T-helper 1 cell treated with Interleukin-12 subunit alpha and Interleukin-12 subunit beta and Interleukin-4 antibody, amounts not matched to agents 30 ng/mL and 1 ng/mL, for 36 hours (primary cell): ENCODE results near the gene LRRC37A2. TPM values are rescaled to one million over a fixed set of nuclear protein-coding genes. Genes with fewer than 3 reads are reported as not detected.
"Not testable (repeated sequence)": the region's sequence is repeated elsewhere in the genome, so short reads cannot be mapped to it uniquely, and the experiment has no call there.

Experiments
- intact Hi-C: fragments of 100-400 bp; cut with micrococcal nuclease; formaldehyde crosslinking; loops from one replicate; pipeline ENCODE4 v1.15.1; 2024
- total RNA-seq: library from RNA; stranded (reverse); gene quantifications from 2 replicates; pipeline ENCODE4 v1.2.3, GENCODE V29; 2022

The LRRC37A2 gene
- 9.1 and 9.6 TPM in 2 replicates for total RNA-seq

GRCh38 chr17:46512168-46512567 is at the start of gene LRRC37A2:
Gene LRRC37A2 (plus strand): TSS chr17:46512468. CDS start chr17:46512713, 245 bp downstream.
- intact Hi-C loops: not testable (repeated sequence)

GRCh38 chr17:46467618-46468017 is 44.6 kb upstream of the LRRC37A2 start:
- intact Hi-C loops: not testable (repeated sequence)

DNA sequence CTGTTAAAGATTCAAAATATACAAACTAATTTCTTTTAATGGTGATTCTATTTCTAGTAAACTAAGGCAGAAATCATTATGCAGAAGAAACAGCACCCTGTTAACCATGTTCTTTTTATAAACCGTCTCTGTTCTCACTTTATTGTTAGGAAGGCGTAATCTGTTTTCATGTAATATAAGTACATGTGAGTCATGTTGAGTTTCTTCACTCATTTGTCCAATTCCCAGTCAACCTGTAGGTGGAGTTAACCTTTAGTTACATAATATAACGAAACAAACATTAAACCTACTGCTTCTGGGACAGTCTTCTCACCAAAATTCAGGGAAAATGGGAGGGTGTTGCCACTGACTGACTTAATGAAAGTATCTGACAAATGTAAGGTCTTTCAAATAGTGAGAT is 37.8 kb upstream of the LRRC37A2 start:
- intact Hi-C loops: not testable (repeated sequence)

DNA sequence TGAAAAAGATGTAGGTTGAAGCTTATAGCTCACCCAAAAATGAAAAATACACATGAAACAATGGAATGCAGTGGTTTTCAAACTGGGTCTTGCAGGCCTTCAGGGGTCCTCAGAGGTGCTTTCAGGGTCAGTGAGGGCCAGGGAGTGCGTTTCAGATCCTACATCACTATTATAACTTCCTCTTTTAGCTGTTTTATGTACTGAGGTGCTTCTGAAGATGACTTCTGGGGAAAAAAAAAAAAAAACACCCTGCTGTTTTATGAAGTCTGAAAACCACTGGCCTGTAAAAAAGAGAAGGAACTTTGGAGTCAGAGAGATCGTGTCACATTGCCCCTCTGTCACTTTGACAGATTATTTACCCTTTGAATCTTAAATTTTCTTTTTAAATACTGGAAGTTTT is 36.7 kb upstream of the LRRC37A2 start:
- intact Hi-C loops: not testable (repeated sequence)

DNA sequence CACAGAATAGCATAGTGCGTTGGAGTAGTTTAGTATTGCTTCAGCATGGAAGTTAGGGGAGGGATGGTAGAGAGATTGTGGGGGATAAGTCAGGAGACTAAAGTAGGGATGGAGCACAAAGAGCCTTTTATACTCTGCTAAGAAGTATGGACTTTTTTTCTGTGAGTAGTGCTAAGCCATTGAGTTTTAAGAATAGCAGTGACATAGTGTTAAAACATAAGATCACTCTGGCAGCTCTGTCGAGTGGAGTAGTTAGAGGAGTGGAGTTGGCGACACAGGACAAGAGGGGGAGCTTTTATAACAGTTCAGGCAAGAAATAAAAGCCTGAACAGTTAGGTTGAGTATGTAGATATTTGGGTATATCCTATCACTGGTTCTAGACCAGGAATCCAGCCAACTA is 33.4 kb upstream of the LRRC37A2 start:
- intact Hi-C loops: not testable (repeated sequence)

- intact Hi-C loops: not testable (repeated sequence)
Measured at GRCh38 chr17:46481310-46481709, 31.0 kb upstream of the LRRC37A2 start.

- intact Hi-C loops: not testable (repeated sequence)
Measured at GRCh38 chr17:46492021-46492420, 20.2 kb upstream of the LRRC37A2 start.

DNA sequence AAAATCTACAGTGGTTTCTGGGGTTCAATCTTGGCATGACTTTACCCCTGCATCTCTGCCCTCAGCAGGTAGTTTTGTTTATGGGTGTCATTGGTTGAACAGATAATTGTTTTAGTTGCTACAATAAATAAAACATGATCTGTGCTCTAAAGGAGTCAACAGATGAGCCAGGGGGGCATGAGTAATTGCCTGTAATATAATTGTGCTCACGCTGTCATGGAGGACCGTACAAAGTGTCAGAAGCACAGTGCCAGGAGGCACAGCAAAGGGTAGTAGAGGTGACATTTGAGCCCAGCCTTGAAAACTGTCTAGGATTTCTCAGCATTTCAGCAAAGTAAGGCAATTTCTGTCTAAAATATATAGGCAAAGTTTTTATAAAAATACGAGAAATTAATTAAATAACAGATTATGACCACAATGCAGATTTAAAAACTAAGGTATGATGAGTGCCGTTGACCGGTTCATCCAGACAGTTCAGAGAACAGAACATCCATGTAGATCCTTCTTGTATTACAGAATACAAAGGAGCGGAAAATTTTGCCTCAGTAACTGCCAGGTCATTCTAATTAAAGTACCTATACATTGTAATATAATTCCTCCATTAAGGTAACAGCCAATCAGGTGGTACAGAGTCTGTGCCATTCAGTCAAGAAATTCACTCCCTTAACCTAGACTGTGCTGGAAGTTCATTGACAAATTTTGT is 12.7 kb upstream of the LRRC37A2 start:
- intact Hi-C loops: not testable (repeated sequence)

DNA sequence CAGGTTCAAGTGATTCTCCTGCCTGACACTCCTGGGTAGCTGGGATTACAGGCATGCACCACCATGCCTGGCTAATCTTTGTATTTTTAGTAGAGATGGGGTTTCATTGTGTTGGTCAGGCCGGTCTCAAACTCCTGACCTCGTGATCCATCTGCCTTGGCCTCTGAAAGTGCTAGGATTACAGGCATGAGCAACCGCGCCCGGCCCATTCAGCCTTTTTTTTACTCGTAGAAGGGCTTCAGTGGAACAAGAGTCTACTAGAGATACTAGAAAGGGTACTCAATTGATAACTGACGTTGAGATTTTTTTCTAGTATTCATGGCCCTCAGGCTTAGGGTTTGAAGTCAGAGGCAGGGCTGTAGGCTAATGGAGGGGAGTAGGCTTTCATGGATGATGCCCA is 6.4 kb upstream of the LRRC37A2 start:
- intact Hi-C loops: not testable (repeated sequence)

GRCh38 chr17:46534716-46535115 is 22.4 kb downstream of the LRRC37A2 start:
- intact Hi-C loops: not testable (repeated sequence)

- intact Hi-C loops: not testable (repeated sequence)
Measured at GRCh38 chr17:46548607-46549006, 36.3 kb downstream of the LRRC37A2 start.

GRCh38 chr17:46559155-46559554 is 46.9 kb downstream of the LRRC37A2 start:
- intact Hi-C loops: not testable (repeated sequence)

DNA sequence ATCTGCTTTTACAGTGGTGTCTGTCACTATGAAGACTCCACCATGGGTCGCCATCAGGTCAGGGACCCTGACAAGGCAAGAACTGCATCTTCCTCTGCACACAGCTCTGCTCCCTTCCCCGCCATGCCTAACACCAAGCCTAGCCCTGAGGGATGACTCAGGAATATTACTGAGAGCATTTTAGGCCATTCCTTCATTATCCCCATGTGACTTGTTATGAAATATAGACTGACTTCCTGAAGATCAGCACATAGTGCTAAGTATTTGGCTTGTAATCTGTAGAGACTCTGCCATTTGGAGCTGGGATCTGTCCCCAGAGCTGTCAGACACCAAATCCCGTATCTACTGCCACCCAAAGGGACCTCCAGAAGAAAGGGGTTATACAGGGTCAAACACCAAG is 47.8 kb downstream of the LRRC37A2 start:
- intact Hi-C loops: not testable (repeated sequence)

DNA sequence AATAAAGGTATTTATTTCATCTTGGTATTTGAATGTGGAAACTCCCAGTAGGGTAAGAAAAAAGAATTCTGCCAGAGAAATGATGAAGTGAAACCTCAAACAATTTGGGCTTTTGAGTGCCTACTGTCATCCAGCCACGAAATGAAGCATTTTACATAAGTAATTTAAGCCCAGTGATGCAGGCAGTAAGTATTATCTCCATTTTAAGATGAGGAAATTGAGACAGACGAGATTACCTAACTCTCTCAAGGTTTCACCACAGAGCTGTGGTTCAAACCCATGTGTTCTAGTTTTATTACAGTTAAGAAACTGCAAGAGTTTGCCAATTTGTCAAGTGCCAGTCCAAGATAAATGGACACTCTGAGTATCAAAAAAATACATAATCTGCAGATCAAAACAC is 54.0 kb downstream of the LRRC37A2 start:
- intact Hi-C loops: not testable (repeated sequence)

- intact Hi-C loops: not testable (repeated sequence)
Measured at GRCh38 chr17:46566980-46567379, 54.7 kb downstream of the LRRC37A2 start.

GRCh38 chr17:46571796-46572195 is 59.5 kb downstream of the LRRC37A2 start:
- intact Hi-C loops: not testable (repeated sequence)

- intact Hi-C loops: not testable (repeated sequence)
Measured at GRCh38 chr17:46579083-46580075, 67.1 kb downstream of the LRRC37A2 start, which contains the start of gene ARL17A. Gene ARL17A (minus strand): TSS chr17:46579691. CDS start chr17:46576322, 3,369 bp downstream.

- intact Hi-C loops: not testable (repeated sequence)
Measured at GRCh38 chr17:46580082-46580481, 67.8 kb downstream of the LRRC37A2 start.

- intact Hi-C loops: not testable (repeated sequence)
Measured at GRCh38 chr17:46585444-46585843, 73.2 kb downstream of the LRRC37A2 start.

DNA sequence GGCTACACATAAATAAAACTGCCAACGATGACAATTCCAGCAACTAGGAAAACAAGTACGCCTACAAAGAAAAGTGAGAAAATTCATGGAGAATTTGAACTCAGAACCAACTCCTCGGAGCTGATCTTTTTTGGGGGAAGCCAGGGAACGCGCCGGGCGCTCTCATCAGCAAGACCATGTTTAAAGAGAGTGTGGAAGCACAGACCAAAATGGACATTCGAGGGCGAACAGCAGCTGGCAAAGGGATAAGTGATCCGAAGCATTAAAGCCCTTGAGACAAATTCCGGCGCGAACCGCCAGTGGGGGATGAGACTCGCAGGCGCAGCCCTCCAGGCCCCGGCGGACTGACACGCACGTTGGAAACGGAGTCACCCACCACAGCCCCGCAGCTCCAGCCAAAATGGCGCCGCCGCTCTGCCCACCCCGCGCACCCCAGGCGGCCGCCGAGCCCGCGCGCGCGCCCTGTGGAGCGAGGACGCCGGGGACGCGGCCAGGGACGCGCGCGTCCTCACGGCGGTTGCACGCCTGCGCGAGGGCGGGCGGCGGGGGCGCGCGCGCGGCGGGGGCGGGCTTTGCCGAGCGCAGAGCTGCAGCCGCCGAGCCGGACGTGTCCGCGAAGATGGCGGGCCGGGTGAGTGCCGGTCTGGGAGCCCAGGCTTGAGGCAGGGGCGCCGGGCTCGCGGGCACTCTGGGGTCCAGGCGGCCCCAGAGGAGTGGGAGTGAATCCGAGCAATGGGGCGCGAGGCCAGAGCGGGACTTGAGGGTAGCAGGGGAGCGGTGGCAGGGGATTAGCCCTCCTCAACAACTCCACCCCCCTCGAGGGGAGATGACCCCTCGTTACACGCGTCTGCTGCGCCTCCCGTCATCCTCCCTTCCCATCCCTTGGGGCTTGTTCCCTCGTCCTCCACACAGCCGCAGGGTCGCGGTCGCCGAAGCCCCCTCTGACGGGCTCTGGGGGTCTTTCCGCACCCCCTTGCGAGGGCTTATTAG is 78.2 kb downstream of the LRRC37A2 start, which contains the start of gene NSF:
TSS of gene NSF (plus strand) at position 513 of the 990 bp plus-strand sequence. CDS start at position 620, 107 bp downstream.
- intact Hi-C loops: not testable (repeated sequence)

DNA sequence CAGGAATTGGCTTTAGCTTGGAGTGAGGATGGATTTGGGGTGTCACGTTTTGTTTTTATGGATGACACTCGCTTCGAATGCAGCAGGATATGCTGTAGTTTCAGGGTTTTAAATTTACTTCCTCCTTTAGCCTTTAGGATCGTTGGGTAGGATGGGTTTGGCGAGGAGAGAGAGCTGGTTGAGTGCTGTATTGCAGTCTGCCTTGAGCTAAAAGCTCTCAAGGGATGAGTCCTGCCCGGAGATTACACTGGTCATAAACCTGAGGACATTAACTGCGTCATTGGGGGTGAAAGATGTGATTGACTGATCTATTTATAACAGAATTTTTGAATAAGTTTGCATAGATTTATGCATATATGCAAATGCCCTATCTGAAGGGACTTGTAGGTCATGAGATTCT is 79.1 kb downstream of the LRRC37A2 start:
- intact Hi-C loops: not testable (repeated sequence)
